ENCODE results near the gene SMLR1.

Gene SMLR1

DNA sequence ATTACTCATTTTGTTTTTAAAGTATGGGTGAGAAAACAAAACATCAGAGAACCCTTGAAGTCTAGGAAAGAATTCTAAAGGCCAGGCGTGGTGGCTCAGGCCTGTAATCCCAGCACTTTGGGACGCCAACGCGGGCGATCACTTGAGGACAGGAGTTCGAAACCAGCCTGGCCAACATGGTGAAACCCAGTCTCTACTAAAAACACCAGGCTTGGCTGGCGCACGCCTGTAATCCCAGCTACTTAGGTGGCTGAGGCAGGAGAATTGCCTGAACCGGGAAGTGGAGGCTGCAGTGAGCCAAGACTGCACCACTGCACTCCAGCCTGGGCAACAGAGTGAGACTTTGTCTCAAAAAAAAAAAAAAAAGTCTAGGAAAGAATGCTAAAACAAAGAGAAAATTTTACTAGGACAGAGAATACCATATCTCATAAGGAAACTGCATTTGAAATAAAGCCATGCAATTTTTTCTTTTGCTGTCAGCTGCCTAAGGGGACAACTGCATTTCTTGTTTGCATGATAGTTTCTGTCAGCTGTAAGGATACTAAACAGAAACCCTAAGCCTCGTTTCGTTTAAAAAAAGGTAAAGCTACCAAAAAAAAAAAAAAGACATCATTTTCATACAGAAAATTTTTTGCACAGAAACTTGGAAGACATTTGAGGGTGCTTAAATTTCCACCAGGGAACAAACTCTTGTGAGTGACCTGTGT, 32.1 kb downstream of the SMLR1 start:
- H3K27me3 ChIP-seq (ENCODE audit: insufficient read depth, poor library complexity, severe bottlenecking), result no peaks in the 10 kb centered on the region
- no peak overlapping the region for H3K4me3 ChIP-seq (ENCODE audit: severe bottlenecking)
- ATAC-seq (ENCODE audit: low read depth) (no peak), DNase-seq (ENCODE audit: low spot score) (no peak)
- H3K9me3 ChIP-seq (ENCODE audit: severe bottlenecking), result no peaks in the 10 kb centered on the region
- H3K4me1 ChIP-seq (ENCODE audit: insufficient read depth, poor library complexity, severe bottlenecking), result peaks cover 4% of the 10 kb centered on the region
- peaks cover 7% of the 10 kb centered on the region for H3K36me3 ChIP-seq (ENCODE audit: low read depth)
- H3K27ac ChIP-seq (ENCODE audit: poor library complexity, severe bottlenecking), result no peak overlapping the region
- TF ChIP-seq, protein P1, sequence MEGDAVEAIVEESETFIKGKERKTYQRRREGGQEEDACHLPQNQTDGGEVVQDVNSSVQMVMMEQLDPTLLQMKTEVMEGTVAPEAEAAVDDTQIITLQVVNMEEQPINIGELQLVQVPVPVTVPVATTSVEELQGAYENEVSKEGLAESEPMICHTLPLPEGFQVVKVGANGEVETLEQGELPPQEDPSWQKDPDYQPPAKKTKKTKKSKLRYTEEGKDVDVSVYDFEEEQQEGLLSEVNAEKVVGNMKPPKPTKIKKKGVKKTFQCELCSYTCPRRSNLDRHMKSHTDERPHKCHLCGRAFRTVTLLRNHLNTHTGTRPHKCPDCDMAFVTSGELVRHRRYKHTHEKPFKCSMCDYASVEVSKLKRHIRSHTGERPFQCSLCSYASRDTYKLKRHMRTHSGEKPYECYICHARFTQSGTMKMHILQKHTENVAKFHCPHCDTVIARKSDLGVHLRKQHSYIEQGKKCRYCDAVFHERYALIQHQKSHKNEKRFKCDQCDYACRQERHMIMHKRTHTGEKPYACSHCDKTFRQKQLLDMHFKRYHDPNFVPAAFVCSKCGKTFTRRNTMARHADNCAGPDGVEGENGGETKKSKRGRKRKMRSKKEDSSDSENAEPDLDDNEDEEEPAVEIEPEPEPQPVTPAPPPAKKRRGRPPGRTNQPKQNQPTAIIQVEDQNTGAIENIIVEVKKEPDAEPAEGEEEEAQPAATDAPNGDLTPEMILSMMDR (IDR thresholded peaks at IDR 0.05; ENCODE audit: poor library complexity, severe bottlenecking), result no peak

DNA sequence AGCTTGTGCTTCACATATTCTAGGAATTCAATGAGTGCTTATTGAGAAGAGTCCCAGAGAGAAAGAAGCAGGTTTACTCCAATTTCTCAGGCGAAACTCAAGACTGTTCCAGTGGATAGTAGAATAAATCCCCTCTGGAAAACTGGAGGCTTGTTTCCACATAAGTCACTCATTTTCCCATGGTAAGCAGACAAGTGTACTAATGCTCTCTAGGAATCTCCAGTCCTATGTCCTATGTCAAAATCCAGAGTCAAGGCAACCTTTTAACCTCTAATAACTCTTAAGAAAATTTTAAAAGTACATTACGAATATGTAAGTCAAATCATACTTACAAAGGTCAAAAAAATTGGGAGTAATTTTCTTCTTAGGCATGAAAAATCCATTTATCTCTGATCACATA, 35.2 kb downstream of the SMLR1 start:
- no peaks in the 10 kb centered on the region for H3K27me3 ChIP-seq (ENCODE audit: insufficient read depth, poor library complexity, severe bottlenecking)
- ATAC-seq (ENCODE audit: low read depth), result no peak
- TF ChIP-seq, protein P1 (IDR thresholded peaks at IDR 0.05; ENCODE audit: poor library complexity, severe bottlenecking), result no peak
- no peak overlapping the region for H3K27ac ChIP-seq (ENCODE audit: poor library complexity, severe bottlenecking)
- H3K36me3 ChIP-seq (ENCODE audit: low read depth), result peaks cover 7% of the 10 kb centered on the region
- no peaks in the 10 kb centered on the region for H3K9me3 ChIP-seq (ENCODE audit: severe bottlenecking)
- peaks cover 4% of the 10 kb centered on the region for H3K4me1 ChIP-seq (ENCODE audit: insufficient read depth, poor library complexity, severe bottlenecking)
- DNase-seq (ENCODE audit: low spot score), result no peak
- H3K4me3 ChIP-seq (ENCODE audit: severe bottlenecking), result no peak overlapping the region

DNA sequence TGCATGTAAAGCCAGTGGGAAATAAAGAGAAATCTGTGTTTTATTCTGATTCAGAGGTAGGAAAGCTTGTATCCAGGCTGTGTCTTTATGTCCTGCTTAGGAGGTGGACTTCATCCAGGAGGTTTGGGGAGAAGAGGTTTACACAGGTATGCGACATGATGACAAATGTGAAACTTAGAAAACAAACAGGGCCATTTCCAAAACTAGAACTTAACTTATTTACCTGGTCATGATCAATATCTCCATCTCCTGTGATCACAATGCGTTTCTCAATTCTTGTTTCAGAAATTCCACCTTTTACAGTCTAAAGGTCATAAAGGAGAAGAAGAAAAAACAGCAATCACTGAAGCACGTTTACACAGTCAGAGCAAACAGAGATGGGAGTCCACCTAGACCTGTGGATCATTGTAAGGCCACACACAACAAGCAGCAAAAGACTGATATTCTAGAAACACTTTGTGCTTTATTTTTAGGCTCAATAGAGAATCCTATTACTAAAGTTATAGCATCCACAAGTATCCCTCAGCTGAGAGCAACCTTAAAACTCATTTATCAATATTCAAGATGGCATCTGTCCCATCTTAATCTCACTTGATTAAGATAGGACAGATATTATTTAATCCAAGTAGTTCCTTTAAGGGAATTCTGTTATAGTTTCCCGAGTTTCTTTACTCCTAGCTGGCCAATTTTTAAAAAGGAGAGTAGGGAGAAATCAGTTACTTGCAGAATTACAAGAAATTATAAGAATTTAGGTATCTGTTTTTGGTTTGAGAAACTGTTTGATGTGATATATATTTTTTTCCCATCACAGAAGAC, 36.4 kb downstream of the SMLR1 start:
- H3K9me3 ChIP-seq (ENCODE audit: severe bottlenecking), result no peaks in the 10 kb centered on the region
- no peak overlapping the region for H3K27ac ChIP-seq (ENCODE audit: poor library complexity, severe bottlenecking)
- TF ChIP-seq, protein P1 (IDR thresholded peaks at IDR 0.05; ENCODE audit: poor library complexity, severe bottlenecking), result no peak
- H3K36me3 ChIP-seq (ENCODE audit: low read depth), result peaks cover 7% of the 10 kb centered on the region
- no peaks in the 10 kb centered on the region for H3K4me1 ChIP-seq (ENCODE audit: insufficient read depth, poor library complexity, severe bottlenecking)
- ATAC-seq (ENCODE audit: low read depth), result no peak
- H3K27me3 ChIP-seq (ENCODE audit: insufficient read depth, poor library complexity, severe bottlenecking), result no peaks in the 10 kb centered on the region
- H3K4me3 ChIP-seq (ENCODE audit: severe bottlenecking), result no peak overlapping the region
- DNase-seq (ENCODE audit: low spot score), result no peak

DNA sequence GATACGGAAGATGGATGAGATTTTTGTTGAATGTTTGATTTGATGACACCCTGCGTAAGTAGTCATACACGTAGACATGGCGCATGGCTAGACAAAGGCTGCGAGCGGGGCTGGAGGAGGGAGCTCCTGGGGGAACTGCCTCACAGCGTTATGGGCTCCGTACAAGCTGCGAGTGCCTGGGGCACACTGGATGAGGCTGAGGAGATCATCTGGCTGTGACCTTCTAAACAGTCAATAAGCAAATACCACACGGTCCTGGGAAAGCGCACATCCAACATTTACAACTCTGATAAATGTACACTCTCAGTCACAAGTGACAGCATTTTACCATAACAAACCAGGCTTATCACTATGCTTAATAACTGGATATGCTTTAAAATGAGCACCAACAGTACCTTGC, 37.1 kb downstream of the SMLR1 start:
- DNase-seq (ENCODE audit: low spot score) (no peak), ATAC-seq (ENCODE audit: low read depth) (no peak)
- Histone ChIP-seq H3K4me3 (ENCODE audit: severe bottlenecking) (no peak overlapping the region), H3K27me3 (ENCODE audit: insufficient read depth, poor library complexity, severe bottlenecking) (no peaks in the 10 kb centered on the region), H3K4me1 (ENCODE audit: insufficient read depth, poor library complexity, severe bottlenecking) (no peaks in the 10 kb centered on the region), H3K9me3 (ENCODE audit: severe bottlenecking) (no peaks in the 10 kb centered on the region), H3K36me3 (ENCODE audit: low read depth) (peaks cover 7% of the 10 kb centered on the region), H3K27ac (ENCODE audit: poor library complexity, severe bottlenecking) (no peak overlapping the region)
- TF ChIP-seq, protein P1 (IDR thresholded peaks at IDR 0.05; ENCODE audit: poor library complexity, severe bottlenecking), result no peak

DNA sequence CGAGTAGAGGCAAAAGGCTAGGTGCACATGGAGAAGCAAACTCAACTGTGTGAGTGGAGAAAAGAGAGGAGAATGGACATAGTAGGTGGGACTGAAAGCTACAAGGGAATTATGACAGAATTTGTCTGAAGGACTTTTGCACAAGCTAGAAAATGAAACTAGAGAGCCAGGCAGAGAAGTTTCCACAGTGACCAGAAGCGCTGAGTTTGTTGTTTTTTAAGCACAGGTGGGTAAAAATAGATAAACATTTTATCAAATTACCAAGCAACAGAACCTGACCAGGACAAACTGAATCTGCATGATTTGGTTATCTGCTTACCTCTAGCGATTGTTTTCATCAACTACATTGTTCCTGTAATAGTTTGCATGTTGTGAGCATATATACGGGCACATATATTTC, 38.6 kb downstream of the SMLR1 start:
- H3K4me3 ChIP-seq (ENCODE audit: severe bottlenecking), result no peak overlapping the region
- DNase-seq (ENCODE audit: low spot score), result no peak
- H3K27ac ChIP-seq (ENCODE audit: poor library complexity, severe bottlenecking), result no peak overlapping the region
- no peaks in the 10 kb centered on the region for H3K4me1 ChIP-seq (ENCODE audit: insufficient read depth, poor library complexity, severe bottlenecking)
- H3K36me3 ChIP-seq (ENCODE audit: low read depth), result peaks cover 7% of the 10 kb centered on the region
- no peaks in the 10 kb centered on the region for H3K27me3 ChIP-seq (ENCODE audit: insufficient read depth, poor library complexity, severe bottlenecking)
- no peaks in the 10 kb centered on the region for H3K9me3 ChIP-seq (ENCODE audit: severe bottlenecking)
- TF ChIP-seq, protein P1 (IDR thresholded peaks at IDR 0.05; ENCODE audit: poor library complexity, severe bottlenecking), result no peak
- no peak for ATAC-seq (ENCODE audit: low read depth)
